Mucosa of stomach (tissue), 1 donor: Measurements from ENCODE around the gene MAF.

ENCODE experiments used
- H3K27me3 ChIP-seq: one replicate; pipeline ENCODE4 v1.7.0; 2013; ENCODE audit warnings: mild to moderate bottlenecking, low read length; ENCODE audit not compliant: control insufficient read depth, insufficient read depth
- H3K36me3 ChIP-seq: one replicate; pipeline ENCODE4 v1.7.0; 2013; ENCODE audit warnings: low read length; ENCODE audit not compliant: control insufficient read depth, insufficient read depth
- H3K4me1 ChIP-seq: one replicate; pipeline ENCODE4 v1.7.0; 2013; ENCODE audit warnings: mild to moderate bottlenecking, low read length; ENCODE audit not compliant: control insufficient read depth, insufficient read depth
- H3K4me3 ChIP-seq: one replicate; pipeline ENCODE4 v1.7.0; 2013; ENCODE audit warnings: low read length
- H3K9ac ChIP-seq: one replicate; pipeline ENCODE4 v1.7.0; 2013; ENCODE audit warnings: mild to moderate bottlenecking, low read length, moderate library complexity
- H3K9me3 ChIP-seq: one replicate; pipeline ENCODE4 v1.7.0; 2013; ENCODE audit warnings: mild to moderate bottlenecking, low read length, moderate library complexity; ENCODE audit not compliant: control insufficient read depth
- donor health status: Pancreatic carcinoma.

MAF gene

GRCh38 chr16:79608976-79609375 lies 8.4 kb upstream of the MAF start:
- Histone ChIP-seq H3K36me3 (no peaks in the 10 kb centered on the region), H3K4me1 (no peaks in the 10 kb centered on the region), H3K4me3 (no peak overlapping the region), H3K9me3 (no peaks in the 10 kb centered on the region), H3K27me3 (no peaks in the 10 kb centered on the region), H3K9ac (no peak overlapping the region)

- H3K9me3 ChIP-seq: no peaks in the 10 kb centered on the region
- H3K4me3 ChIP-seq: no peak overlapping the region
- H3K9ac ChIP-seq: no peak overlapping the region
- no peaks in the 10 kb centered on the region for H3K4me1 ChIP-seq
- no peaks in the 10 kb centered on the region for H3K36me3 ChIP-seq
- H3K27me3 ChIP-seq: no peaks in the 10 kb centered on the region
Observed at GRCh38 chr16:79607587-79607986, 7.0 kb upstream of the MAF start.

GRCh38 chr16:79605999-79606398 lies 5.5 kb upstream of the MAF start:
- H3K9ac ChIP-seq: no peak overlapping the region
- H3K27me3 ChIP-seq: no peaks in the 10 kb centered on the region
- H3K4me1 ChIP-seq: no peaks in the 10 kb centered on the region
- no peaks in the 10 kb centered on the region for H3K9me3 ChIP-seq
- H3K4me3 ChIP-seq: no peak overlapping the region
- no peaks in the 10 kb centered on the region for H3K36me3 ChIP-seq

GRCh38 chr16:79603055-79603454 lies 2.5 kb upstream of the MAF start:
- Histone ChIP-seq H3K27me3 (peaks cover under 1% of the 10 kb centered on the region), H3K9ac (no peak overlapping the region), H3K9me3 (no peaks in the 10 kb centered on the region), H3K36me3 (no peaks in the 10 kb centered on the region), H3K4me1 (no peaks in the 10 kb centered on the region), H3K4me3 (no peak overlapping the region)

- Histone ChIP-seq H3K4me3 (no peak overlapping the region), H3K9me3 (no peaks in the 10 kb centered on the region), H3K27me3 (peaks cover 5% of the 10 kb centered on the region), H3K4me1 (no peaks in the 10 kb centered on the region), H3K36me3 (no peaks in the 10 kb centered on the region), H3K9ac (no peak overlapping the region)
Observed at GRCh38 chr16:79602628-79603014, 2.1 kb upstream of the MAF start.

- no peaks in the 10 kb centered on the region for H3K4me1 ChIP-seq
- H3K4me3 ChIP-seq: peak overlapping the region; percentile 29
- no peaks in the 10 kb centered on the region for H3K36me3 ChIP-seq
Observed at GRCh38 chr16:79601931-79602627, 1.5 kb upstream of the MAF start.

GRCh38 chr16:79601092-79601930 lies 774 bp upstream of the MAF start:
- peak overlapping the region; percentile 29 for H3K4me3 ChIP-seq
- no peaks in the 10 kb centered on the region for H3K4me1 ChIP-seq
- H3K27me3 ChIP-seq: peaks cover 5% of the 10 kb centered on the region
- H3K9ac ChIP-seq: peak overlapping the region; percentile 85
- H3K36me3 ChIP-seq: no peaks in the 10 kb centered on the region
- H3K9me3 ChIP-seq: no peaks in the 10 kb centered on the region

More at GRCh38 chr16:79601931-79602627, 1.5 kb upstream of the MAF start:
- Histone ChIP-seq H3K9me3 (no peaks in the 10 kb centered on the region), H3K9ac (peak overlapping the region; percentile 85), H3K27me3 (peaks cover 5% of the 10 kb centered on the region)

- Histone ChIP-seq H3K4me3 (peak overlapping the region; percentile 52), H3K9me3 (no peaks in the 10 kb centered on the region), H3K9ac (peak overlapping the region; percentile 85), H3K36me3 (no peaks in the 10 kb centered on the region), H3K27me3 (peaks cover 5% of the 10 kb centered on the region), H3K4me1 (no peaks in the 10 kb centered on the region)
Observed at GRCh38 chr16:79599837-79600637, 500 bp downstream of the MAF start.

- H3K4me1 ChIP-seq: no peaks in the 10 kb centered on the region
- peak overlapping the region; percentile 59 for H3K9ac ChIP-seq
- no peaks in the 10 kb centered on the region for H3K36me3 ChIP-seq
- no peaks in the 10 kb centered on the region for H3K9me3 ChIP-seq
- peak overlapping the region; percentile 52 for H3K4me3 ChIP-seq
- peaks cover 5% of the 10 kb centered on the region for H3K27me3 ChIP-seq
Observed at GRCh38 chr16:79599256-79599836, 1.2 kb downstream of the MAF start.

- Histone ChIP-seq H3K4me3 (peak overlapping the region; percentile 33), H3K36me3 (no peaks in the 10 kb centered on the region), H3K4me1 (no peaks in the 10 kb centered on the region), H3K27me3 (peaks cover 5% of the 10 kb centered on the region), H3K9me3 (no peaks in the 10 kb centered on the region), H3K9ac (peak overlapping the region; percentile 64)
Observed at GRCh38 chr16:79598348-79599181, 2.0 kb downstream of the MAF start.

GRCh38 chr16:79598063-79598347 lies 2.5 kb downstream of the MAF start:
- Histone ChIP-seq H3K9me3 (no peaks in the 10 kb centered on the region), H3K9ac (no peak overlapping the region), H3K4me3 (no peak overlapping the region), H3K27me3 (peaks cover 5% of the 10 kb centered on the region), H3K36me3 (no peaks in the 10 kb centered on the region), H3K4me1 (no peaks in the 10 kb centered on the region)
